GM12878 (cell line): ENCODE measurements around the gene COMMD1. TPM values are rescaled to one million over a fixed set of nuclear protein-coding genes. Genes with fewer than 3 reads are reported as not detected.

ENCODE experiments used
- BCL11A ChIP-seq: IDR thresholded peaks from 2 replicates; pipeline ENCODE4 v1.6.1; 2011; ENCODE audit warnings: low read depth, low read length
- EED ChIP-seq: sonication (generic); IDR thresholded peaks from 2 replicates; pipeline ENCODE4 v1.6.1; 2016; ENCODE audit warnings: antibody characterized with exemption, low read depth
- IRF4 ChIP-seq: IDR thresholded peaks from 2 replicates; pipeline ENCODE4 v1.6.1; 2011; ENCODE audit warnings: low read depth, low read length
- NFYB ChIP-seq: IDR thresholded peaks from 2 replicates; pipeline ENCODE4 v1.6.1; 2011; ENCODE audit warnings: low read depth, mild to moderate bottlenecking, low read length, improper control_type of control experiment, moderate library complexity; ENCODE audit not compliant: insufficient read depth
- NR2C2 ChIP-seq: IDR thresholded peaks from 2 replicates; pipeline ENCODE4 v1.6.1; 2011; ENCODE audit warnings: borderline replicate concordance, low read depth; ENCODE audit not compliant: control insufficient read depth, insufficient read length
- NRF1 ChIP-seq: conservative IDR thresholded peaks from 2 replicates; pipeline ENCODE4 v1.6.1; 2011; ENCODE audit warnings: mild to moderate bottlenecking, low read depth, low read length, improper control_type of control experiment
- SPI1 ChIP-seq: IDR thresholded peaks from 2 replicates; pipeline ENCODE4 v1.6.1; 2011; ENCODE audit warnings: low read depth, mild to moderate bottlenecking, low read length, moderate library complexity, borderline replicate concordance; ENCODE audit not compliant: insufficient read depth
- SUPT20H ChIP-seq: IDR thresholded peaks from 2 replicates; pipeline ENCODE4 v1.6.1; 2011; ENCODE audit warnings: low read depth, mild to moderate bottlenecking, low read length, moderate library complexity, borderline replicate concordance; ENCODE audit not compliant: control insufficient read depth
- ZBTB33 ChIP-seq: fragments of 450-650 bp; IDR thresholded peaks from 2 replicates; pipeline ENCODE4 v1.6.1; 2017; ENCODE audit warnings: mild to moderate bottlenecking
- polyA plus RNA-seq, 11 experiments: library from polyadenylated mRNA; depleted of rRNA in 4 of 11; unstranded in 6 of 11; stranded (reverse) in 5 of 11; fragments of >200 nt; fragmentation: Nextera tagmentation in 4 of 11; fragmentation: Illumina TruSeq in 1 of 11; extraction: Ambion mirVana in 4 of 11; extraction: Trizol in 1 of 11; gene quantifications; 1 replicate in 1 of 11; 2 replicates in 10 of 11; pipeline versions ENCODE4 v1.2.1 to v1.2.3, GENCODE V29; 2011 to 2016; ENCODE audit warnings: inconsistent platforms in 2 of 11, missing spikeins in 2 of 11, low read depth in 1 of 11
- total RNA-seq, 4 experiments: library from RNA; depleted of rRNA in 3 of 4; stranded (reverse); fragments of >200 nt in 3 of 4; fragmentation: Illumina TruSeq in 1 of 4; extraction: Trizol in 1 of 4; gene quantifications; 2 replicates each; pipeline versions ENCODE4 v1.2.1 to v1.2.3, GENCODE V29; 2013 to 2021
- TF ChIP-seq, protein P1 (sequence below): fragments of 450-650 bp; IDR thresholded peaks from 2 replicates; pipeline ENCODE4 v1.6.1; 2017; ENCODE audit warnings: mild to moderate bottlenecking, moderate library complexity
- TF ChIP-seq, protein P2 (sequence below): fragments of 450-650 bp; IDR thresholded peaks from 2 replicates; pipeline ENCODE4 v1.6.1; 2018; ENCODE audit warnings: borderline replicate concordance, mild to moderate bottlenecking; ENCODE audit not compliant: partially characterized antibody
- TF ChIP-seq, protein P3 (sequence below): IDR thresholded peaks from 2 replicates; pipeline ENCODE4 v1.6.1; 2012; ENCODE audit warnings: improper control_type of control experiment, low read depth, low read length; ENCODE audit not compliant: insufficient replicate concordance

Gene COMMD1
- total and polyA plus RNA-seq, 10 of the 15 experiments (the other 5 are each of a cell fraction or from before 2014, with no cell fraction given), result 39.7 to 210 (median 53.7) TPM

- TF ChIP-seq ZBTB33 (no peak), NRF1 (no peak), NR2C2 (no peak), SUPT20H (no peak), EED (no peak), NFYB (no peak), SPI1 (no peak), BCL11A (no peak), IRF4 (no peak)
- TF ChIP-seq, protein P1, sequence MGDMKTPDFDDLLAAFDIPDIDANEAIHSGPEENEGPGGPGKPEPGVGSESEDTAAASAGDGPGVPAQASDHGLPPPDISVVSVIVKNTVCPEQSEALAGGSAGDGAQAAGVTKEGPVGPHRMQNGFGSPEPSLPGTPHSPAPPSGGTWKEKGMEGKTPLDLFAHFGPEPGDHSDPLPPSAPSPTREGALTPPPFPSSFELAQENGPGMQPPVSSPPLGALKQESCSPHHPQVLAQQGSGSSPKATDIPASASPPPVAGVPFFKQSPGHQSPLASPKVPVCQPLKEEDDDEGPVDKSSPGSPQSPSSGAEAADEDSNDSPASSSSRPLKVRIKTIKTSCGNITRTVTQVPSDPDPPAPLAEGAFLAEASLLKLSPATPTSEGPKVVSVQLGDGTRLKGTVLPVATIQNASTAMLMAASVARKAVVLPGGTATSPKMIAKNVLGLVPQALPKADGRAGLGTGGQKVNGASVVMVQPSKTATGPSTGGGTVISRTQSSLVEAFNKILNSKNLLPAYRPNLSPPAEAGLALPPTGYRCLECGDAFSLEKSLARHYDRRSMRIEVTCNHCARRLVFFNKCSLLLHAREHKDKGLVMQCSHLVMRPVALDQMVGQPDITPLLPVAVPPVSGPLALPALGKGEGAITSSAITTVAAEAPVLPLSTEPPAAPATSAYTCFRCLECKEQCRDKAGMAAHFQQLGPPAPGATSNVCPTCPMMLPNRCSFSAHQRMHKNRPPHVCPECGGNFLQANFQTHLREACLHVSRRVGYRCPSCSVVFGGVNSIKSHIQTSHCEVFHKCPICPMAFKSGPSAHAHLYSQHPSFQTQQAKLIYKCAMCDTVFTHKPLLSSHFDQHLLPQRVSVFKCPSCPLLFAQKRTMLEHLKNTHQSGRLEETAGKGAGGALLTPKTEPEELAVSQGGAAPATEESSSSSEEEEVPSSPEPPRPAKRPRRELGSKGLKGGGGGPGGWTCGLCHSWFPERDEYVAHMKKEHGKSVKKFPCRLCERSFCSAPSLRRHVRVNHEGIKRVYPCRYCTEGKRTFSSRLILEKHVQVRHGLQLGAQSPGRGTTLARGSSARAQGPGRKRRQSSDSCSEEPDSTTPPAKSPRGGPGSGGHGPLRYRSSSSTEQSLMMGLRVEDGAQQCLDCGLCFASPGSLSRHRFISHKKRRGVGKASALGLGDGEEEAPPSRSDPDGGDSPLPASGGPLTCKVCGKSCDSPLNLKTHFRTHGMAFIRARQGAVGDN, result no peak
- TF ChIP-seq, protein P2, sequence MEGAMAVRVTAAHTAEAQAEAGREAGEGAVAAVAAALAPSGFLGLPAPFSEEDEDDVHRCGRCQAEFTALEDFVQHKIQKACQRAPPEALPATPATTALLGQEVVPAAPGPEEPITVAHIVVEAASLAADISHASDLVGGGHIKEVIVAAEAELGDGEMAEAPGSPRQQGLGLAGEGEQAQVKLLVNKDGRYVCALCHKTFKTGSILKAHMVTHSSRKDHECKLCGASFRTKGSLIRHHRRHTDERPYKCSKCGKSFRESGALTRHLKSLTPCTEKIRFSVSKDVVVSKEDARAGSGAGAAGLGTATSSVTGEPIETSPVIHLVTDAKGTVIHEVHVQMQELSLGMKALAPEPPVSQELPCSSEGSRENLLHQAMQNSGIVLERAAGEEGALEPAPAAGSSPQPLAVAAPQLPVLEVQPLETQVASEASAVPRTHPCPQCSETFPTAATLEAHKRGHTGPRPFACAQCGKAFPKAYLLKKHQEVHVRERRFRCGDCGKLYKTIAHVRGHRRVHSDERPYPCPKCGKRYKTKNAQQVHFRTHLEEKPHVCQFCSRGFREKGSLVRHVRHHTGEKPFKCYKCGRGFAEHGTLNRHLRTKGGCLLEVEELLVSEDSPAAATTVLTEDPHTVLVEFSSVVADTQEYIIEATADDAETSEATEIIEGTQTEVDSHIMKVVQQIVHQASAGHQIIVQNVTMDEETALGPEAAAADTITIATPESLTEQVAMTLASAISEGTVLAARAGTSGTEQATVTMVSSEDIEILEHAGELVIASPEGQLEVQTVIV, result no peak
- TF ChIP-seq, protein P3, sequence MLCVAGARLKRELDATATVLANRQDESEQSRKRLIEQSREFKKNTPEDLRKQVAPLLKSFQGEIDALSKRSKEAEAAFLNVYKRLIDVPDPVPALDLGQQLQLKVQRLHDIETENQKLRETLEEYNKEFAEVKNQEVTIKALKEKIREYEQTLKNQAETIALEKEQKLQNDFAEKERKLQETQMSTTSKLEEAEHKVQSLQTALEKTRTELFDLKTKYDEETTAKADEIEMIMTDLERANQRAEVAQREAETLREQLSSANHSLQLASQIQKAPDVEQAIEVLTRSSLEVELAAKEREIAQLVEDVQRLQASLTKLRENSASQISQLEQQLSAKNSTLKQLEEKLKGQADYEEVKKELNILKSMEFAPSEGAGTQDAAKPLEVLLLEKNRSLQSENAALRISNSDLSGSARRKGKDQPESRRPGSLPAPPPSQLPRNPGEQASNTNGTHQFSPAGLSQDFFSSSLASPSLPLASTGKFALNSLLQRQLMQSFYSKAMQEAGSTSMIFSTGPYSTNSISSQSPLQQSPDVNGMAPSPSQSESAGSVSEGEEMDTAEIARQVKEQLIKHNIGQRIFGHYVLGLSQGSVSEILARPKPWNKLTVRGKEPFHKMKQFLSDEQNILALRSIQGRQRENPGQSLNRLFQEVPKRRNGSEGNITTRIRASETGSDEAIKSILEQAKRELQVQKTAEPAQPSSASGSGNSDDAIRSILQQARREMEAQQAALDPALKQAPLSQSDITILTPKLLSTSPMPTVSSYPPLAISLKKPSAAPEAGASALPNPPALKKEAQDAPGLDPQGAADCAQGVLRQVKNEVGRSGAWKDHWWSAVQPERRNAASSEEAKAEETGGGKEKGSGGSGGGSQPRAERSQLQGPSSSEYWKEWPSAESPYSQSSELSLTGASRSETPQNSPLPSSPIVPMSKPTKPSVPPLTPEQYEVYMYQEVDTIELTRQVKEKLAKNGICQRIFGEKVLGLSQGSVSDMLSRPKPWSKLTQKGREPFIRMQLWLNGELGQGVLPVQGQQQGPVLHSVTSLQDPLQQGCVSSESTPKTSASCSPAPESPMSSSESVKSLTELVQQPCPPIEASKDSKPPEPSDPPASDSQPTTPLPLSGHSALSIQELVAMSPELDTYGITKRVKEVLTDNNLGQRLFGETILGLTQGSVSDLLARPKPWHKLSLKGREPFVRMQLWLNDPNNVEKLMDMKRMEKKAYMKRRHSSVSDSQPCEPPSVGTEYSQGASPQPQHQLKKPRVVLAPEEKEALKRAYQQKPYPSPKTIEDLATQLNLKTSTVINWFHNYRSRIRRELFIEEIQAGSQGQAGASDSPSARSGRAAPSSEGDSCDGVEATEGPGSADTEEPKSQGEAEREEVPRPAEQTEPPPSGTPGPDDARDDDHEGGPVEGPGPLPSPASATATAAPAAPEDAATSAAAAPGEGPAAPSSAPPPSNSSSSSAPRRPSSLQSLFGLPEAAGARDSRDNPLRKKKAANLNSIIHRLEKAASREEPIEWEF, result peak; percentile 39
These were observed 90.0 kb downstream of the COMMD1 start (continued) for GRCh38 chr2:61995515-61995914.
